ENCODE measurements around the gene SDCCAG8. TPM values are rescaled to one million over a fixed set of nuclear protein-coding genes. Genes with fewer than 3 reads are reported as not detected.

Gene SDCCAG8
- total and polyA plus RNA-seq, 2 donors from 2014 or later = 29.6 to 53.2 TPM

- H3K9me3 ChIP-seq (ENCODE audit: control insufficient read depth in 2 of 3, insufficient read depth in 1 of 3, low read length in 3 of 3) = no peaks in the 10 kb centered on the region
- H3K27ac ChIP-seq (ENCODE audit: low read depth in 2 of 2, low read length in 2 of 2) = no peak overlapping the region
- no peaks in the 10 kb centered on the region for H3K4me1 ChIP-seq (ENCODE audit: control insufficient read depth in 2 of 3, insufficient read depth in 2 of 3, low read depth in 1 of 3, low read length in 3 of 3)
- no peaks in the 10 kb centered on the region for H3K27me3 ChIP-seq (ENCODE audit: control insufficient read depth, insufficient read depth, low read length)
- FAIRE-seq (no peak), DNase-seq (no peak)
- H3K4me3 ChIP-seq (ENCODE audit: low read length in 3 of 3) = no peak overlapping the region
- intact Hi-C loops (cut with DNase I) = no loop called here
- no peak overlapping the region for H3K9ac ChIP-seq (ENCODE audit: low read length in 3 of 3)
- no peaks in the 10 kb centered on the region for H3K36me3 ChIP-seq (ENCODE audit: control insufficient read depth in 2 of 3, insufficient read depth in 3 of 3, low read length in 3 of 3)
- no peak for TF ChIP-seq CTCF (IDR thresholded peaks at IDR 0.05; ENCODE audit: borderline replicate concordance, extremely low read depth, insufficient read depth)
Measured at GRCh38 chr1:243488459-243489157, 232.8 kb downstream of the SDCCAG8 start.

- DNase-seq (no peak), FAIRE-seq (no peak)
- Histone ChIP-seq H3K36me3 (ENCODE audit: control insufficient read depth in 2 of 3, insufficient read depth in 3 of 3, low read length in 3 of 3) (no peaks in the 10 kb centered on the region), H3K4me3 (ENCODE audit: low read length in 3 of 3) (no peak overlapping the region), H3K9ac (ENCODE audit: low read length in 3 of 3) (no peak overlapping the region), H3K27ac (ENCODE audit: low read depth in 2 of 2, low read length in 2 of 2) (no peak overlapping the region), H3K9me3 (ENCODE audit: control insufficient read depth in 2 of 3, insufficient read depth in 1 of 3, low read length in 3 of 3) (no peaks in the 10 kb centered on the region), H3K27me3 (ENCODE audit: control insufficient read depth, insufficient read depth, low read length) (no peaks in the 10 kb centered on the region), H3K4me1 (ENCODE audit: control insufficient read depth in 2 of 3, insufficient read depth in 2 of 3, low read depth in 1 of 3, low read length in 3 of 3) (no peaks in the 10 kb centered on the region)
- intact Hi-C loops (cut with DNase I) = no loop called here
- no peak for TF ChIP-seq CTCF (IDR thresholded peaks at IDR 0.05; ENCODE audit: borderline replicate concordance, extremely low read depth, insufficient read depth)
Measured at GRCh38 chr1:243489158-243489527, 233.3 kb downstream of the SDCCAG8 start.

DNA sequence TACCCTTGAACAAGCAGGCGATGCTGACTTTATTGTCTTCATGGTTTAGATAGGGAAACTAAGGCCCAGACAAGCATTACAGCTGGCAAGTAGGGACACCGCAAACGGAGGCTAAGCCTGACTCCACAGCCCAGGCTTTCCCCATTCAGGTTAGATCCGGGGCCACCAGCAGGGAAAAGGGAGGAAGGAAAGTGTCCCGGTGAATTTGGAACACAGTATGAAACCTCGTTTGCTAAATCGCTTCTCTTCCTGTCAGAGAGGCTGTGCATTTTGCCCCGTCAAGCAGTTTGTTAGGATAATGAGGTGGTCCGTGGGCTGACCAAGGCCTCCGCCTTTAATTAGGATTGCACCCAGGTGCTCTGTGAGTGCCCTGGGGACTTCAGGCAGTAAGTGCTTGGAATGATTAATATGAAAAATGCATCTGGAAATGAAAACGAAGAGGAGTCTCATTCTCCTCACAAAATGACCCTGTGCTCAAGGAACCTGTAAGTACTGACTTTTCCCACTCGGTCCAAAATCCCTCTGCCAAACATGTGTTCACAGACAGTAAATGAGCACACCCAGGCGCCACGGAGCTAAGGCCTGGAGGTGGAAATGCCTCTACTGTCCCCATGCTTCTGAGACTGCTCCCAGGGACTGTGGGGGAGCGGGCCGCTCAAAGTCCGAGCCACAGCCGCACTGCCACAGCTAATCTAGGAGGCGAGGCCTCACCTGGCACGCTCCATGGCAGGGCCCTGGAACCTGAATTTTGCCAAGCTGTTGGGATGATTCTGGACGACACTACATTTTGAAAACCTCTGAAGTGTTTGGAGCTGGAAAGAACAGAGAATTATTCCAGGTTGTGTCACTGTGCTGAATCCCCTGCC, 234.1 kb downstream of the SDCCAG8 start:
- Histone ChIP-seq H3K27ac (ENCODE audit: low read depth in 2 of 2, low read length in 2 of 2) (no peak overlapping the region), H3K36me3 (ENCODE audit: control insufficient read depth in 2 of 3, insufficient read depth in 3 of 3, low read length in 3 of 3) (no peaks in the 10 kb centered on the region), H3K9me3 (ENCODE audit: control insufficient read depth in 2 of 3, insufficient read depth in 1 of 3, low read length in 3 of 3) (no peaks in the 10 kb centered on the region), H3K4me1 (ENCODE audit: control insufficient read depth in 2 of 3, insufficient read depth in 2 of 3, low read depth in 1 of 3, low read length in 3 of 3) (no peaks in the 10 kb centered on the region), H3K4me3 (ENCODE audit: low read length in 3 of 3) (no peak overlapping the region), H3K9ac (ENCODE audit: low read length in 3 of 3) (no peak overlapping the region), H3K27me3 (ENCODE audit: control insufficient read depth, insufficient read depth, low read length) (no peaks in the 10 kb centered on the region)
- FAIRE-seq = no peak
- intact Hi-C loops (cut with DNase I) = no loop called here
- no peak for DNase-seq
- no peak for TF ChIP-seq CTCF (IDR thresholded peaks at IDR 0.05; ENCODE audit: borderline replicate concordance, extremely low read depth, insufficient read depth)

All from kidney (tissue), 14 donors.